HFF-Myc (cell line): Measurements from ENCODE around the gene PHC2.

Experiments used
- DNase-seq: peaks from one replicate; pipeline ENCODE4 v3.0.0-alpha.2; 2011; ENCODE audit warnings: low read depth; ENCODE audit errors: extremely low read depth
- H3K4me3 ChIP-seq: replicated peaks from 2 replicates; pipeline ENCODE4 v1.5.1; 2011; ENCODE audit warnings: low read depth, mild to moderate bottlenecking, control low read depth, low read length
- TF ChIP-seq, protein P1 (sequence below): IDR thresholded peaks from 2 replicates; pipeline ENCODE4 v1.5.1; 2012; ENCODE audit warnings: mild to moderate bottlenecking, low read depth, low read length, control low read depth; ENCODE audit errors: missing control alignments

The PHC2 gene

GRCh38 chr1:33273961-33274371 lies 156.9 kb downstream of the PHC2 start:
- H3K4me3 ChIP-seq: no peak overlapping the region
- no peak for DNase-seq
- TF ChIP-seq, protein P1, sequence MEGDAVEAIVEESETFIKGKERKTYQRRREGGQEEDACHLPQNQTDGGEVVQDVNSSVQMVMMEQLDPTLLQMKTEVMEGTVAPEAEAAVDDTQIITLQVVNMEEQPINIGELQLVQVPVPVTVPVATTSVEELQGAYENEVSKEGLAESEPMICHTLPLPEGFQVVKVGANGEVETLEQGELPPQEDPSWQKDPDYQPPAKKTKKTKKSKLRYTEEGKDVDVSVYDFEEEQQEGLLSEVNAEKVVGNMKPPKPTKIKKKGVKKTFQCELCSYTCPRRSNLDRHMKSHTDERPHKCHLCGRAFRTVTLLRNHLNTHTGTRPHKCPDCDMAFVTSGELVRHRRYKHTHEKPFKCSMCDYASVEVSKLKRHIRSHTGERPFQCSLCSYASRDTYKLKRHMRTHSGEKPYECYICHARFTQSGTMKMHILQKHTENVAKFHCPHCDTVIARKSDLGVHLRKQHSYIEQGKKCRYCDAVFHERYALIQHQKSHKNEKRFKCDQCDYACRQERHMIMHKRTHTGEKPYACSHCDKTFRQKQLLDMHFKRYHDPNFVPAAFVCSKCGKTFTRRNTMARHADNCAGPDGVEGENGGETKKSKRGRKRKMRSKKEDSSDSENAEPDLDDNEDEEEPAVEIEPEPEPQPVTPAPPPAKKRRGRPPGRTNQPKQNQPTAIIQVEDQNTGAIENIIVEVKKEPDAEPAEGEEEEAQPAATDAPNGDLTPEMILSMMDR: no peak
